Tibial artery (tissue), 4 donors: Measurements from ENCODE around the gene LIMD2.

Source experiments
- DNase-seq, 2 donors: peaks; one replicate each; pipeline ENCODE4 v3.0.0-alpha.2; 2019
- H3K27ac ChIP-seq, 2 donors: fragments of 200-600 bp; sonication (generic) in 1 of 2; 1 replicate in 1 of 2; 2 replicates in 1 of 2; pipeline ENCODE4 v1.5.1; 2018 to 2019; ENCODE audit warnings: mild to moderate bottlenecking in 1 of 2
- H3K27me3 ChIP-seq, 2 donors: fragments of 200-600 bp; sonication (generic) in 1 of 2; one replicate each; pipeline versions ENCODE4 v1.5.1 to v1.6.0; 2016 to 2019
- H3K36me3 ChIP-seq, 3 donors: fragments of 200-600 bp; sonication (generic) in 2 of 3; one replicate each; pipeline ENCODE4 v1.5.1; 2016 to 2019; ENCODE audit warnings: mild to moderate bottlenecking in 2 of 3
- H3K4me1 ChIP-seq, 4 donors: fragments of 200-600 bp; sonication (generic) in 2 of 4; 1 replicate in 3 of 4; 2 replicates in 1 of 4; pipeline ENCODE4 v1.5.1; 2016 to 2019
- H3K4me3 ChIP-seq, 2 donors: fragments of 200-600 bp; sonication (generic) in 1 of 2; 1 replicate in 1 of 2; 2 replicates in 1 of 2; pipeline ENCODE4 v1.5.1; 2018 to 2019; ENCODE audit warnings: mild to moderate bottlenecking in 2 of 2
- H3K9me3 ChIP-seq, 3 donors: fragments of 200-600 bp; sonication (generic) in 1 of 3; one replicate each; pipeline ENCODE4 v1.5.1; 2016 to 2019
- CTCF ChIP-seq, 2 experiments: fragments of 200-600 bp in 1 of 2; fragments of 450-650 bp in 1 of 2; IDR thresholded peaks; one replicate each; pipeline ENCODE4 v1.5.1; 2017 to 2019; ENCODE audit warnings: antibody characterized with exemption in 2 of 2, mild to moderate bottlenecking in 1 of 2, moderate library complexity in 1 of 2
- intact Hi-C: fragments of 100-400 bp; cut with DNase I; formaldehyde crosslinking; loops from one replicate; pipeline ENCODE4 v1.15.0; 2023; ENCODE audit warnings: low total_unique reads

Gene LIMD2

GRCh38 chr17:63647936-63648335 lies 52.0 kb downstream of the LIMD2 start:
- DNase-seq, result no peak
- no peak overlapping the region for H3K27ac ChIP-seq

GRCh38 chr17:63647065-63647725 lies 52.7 kb downstream of the LIMD2 start:
- Histone ChIP-seq H3K9me3 (no peaks in the 10 kb centered on the region), H3K4me1 (peaks cover 0 to 21% (median 0%) of the 10 kb centered on the region in 4 donors), H3K4me3 (no peak overlapping the region), H3K27ac (no peak overlapping the region), H3K36me3 (peaks cover 29 to 61% (median 31%) of the 10 kb centered on the region in 3 donors), H3K27me3 (no peaks in the 10 kb centered on the region)
- no peak for TF ChIP-seq CTCF (IDR thresholded peaks at IDR 0.05)
- no peak for DNase-seq
- intact Hi-C loops, result no loop called here

More at GRCh38 chr17:63647936-63648335, 52.0 kb downstream of the LIMD2 start:
- no peak overlapping the region for H3K4me3 ChIP-seq
- H3K27me3 ChIP-seq, result no peaks in the 10 kb centered on the region
- H3K36me3 ChIP-seq, result peaks cover 35 to 69% (median 36%) of the 10 kb centered on the region in 3 donors
- H3K4me1 ChIP-seq, result peaks cover 0 to 21% (median 0%) of the 10 kb centered on the region in 4 donors
- no peak for TF ChIP-seq CTCF (IDR thresholded peaks at IDR 0.05)
- H3K9me3 ChIP-seq, result no peaks in the 10 kb centered on the region
- intact Hi-C loops, result no loop called here

GRCh38 chr17:63646488-63646806 lies 53.5 kb downstream of the LIMD2 start:
- no peaks in the 10 kb centered on the region for H3K9me3 ChIP-seq
- intact Hi-C loops, result no loop called here
- H3K36me3 ChIP-seq, result peaks cover 25 to 57% (median 29%) of the 10 kb centered on the region in 3 donors
- no peak overlapping the region for H3K4me3 ChIP-seq
- TF ChIP-seq CTCF (IDR thresholded peaks at IDR 0.05), result no peak
- H3K4me1 ChIP-seq, result peaks cover 0 to 21% (median 0%) of the 10 kb centered on the region in 4 donors
- H3K27me3 ChIP-seq, result no peaks in the 10 kb centered on the region
- no peak overlapping the region for H3K27ac ChIP-seq
- no peak for DNase-seq
